A549 (cell line): ENCODE measurements around the gene TPSB2.

ENCODE experiments used
- HOXA7 ChIP-seq: fragments of 250-450 bp; sonication (Bioruptor Pico); IDR thresholded peaks from 2 replicates; pipeline ENCODE4 v1.5.0; 2020; ENCODE audit warnings: mild to moderate bottlenecking, moderate library complexity
- TF ChIP-seq, protein P1 (sequence below): fragments of >200 bp; sonication (Bioruptor Twin); formaldehyde crosslinking; IDR thresholded peaks from 3 replicates; pipeline ENCODE4 v1.5.1; 2016
- TF ChIP-seq, protein P2 (sequence below): fragments of 200-600 bp; sonication (generic); IDR thresholded peaks from 2 replicates; pipeline ENCODE4 v1.6.1; 2016; ENCODE audit warnings: antibody characterized with exemption, mild to moderate bottlenecking, moderate library complexity

DNA sequence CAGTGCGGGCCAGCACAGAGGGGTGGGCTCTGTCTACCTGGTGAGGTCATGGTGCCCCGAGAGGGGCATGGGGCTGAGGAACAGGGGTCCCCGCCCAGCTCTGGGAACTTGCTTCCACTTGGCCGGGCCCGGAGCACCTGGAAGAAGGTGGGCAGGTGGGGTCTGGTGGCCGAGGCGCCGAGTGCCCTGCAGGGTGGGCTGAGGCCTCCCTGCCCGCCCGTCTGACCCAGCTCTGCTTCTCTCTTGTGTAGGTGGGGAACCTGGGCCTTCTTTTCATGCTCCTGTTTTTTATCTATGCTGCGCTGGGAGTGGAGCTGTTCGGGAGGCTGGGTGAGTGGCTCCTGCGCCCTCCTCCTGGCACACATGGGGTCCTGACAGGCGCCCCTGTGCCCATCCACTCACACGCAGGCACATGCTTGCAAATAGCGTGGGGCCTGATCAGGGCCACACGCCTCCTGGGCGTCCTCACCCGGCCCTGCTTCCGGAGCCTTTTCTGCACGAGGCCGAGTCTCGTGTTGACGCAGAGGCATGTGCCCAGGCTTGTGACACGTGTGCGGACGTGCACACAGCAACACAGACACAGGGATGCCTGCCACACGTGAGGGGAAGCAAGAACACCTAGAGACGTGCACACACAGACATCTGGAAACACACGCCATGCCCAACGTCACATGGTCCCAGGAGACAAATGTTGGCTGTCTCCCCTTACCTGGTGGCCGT, 13.1 kb downstream of the TPSB2 start:
- TF ChIP-seq, protein P1, sequence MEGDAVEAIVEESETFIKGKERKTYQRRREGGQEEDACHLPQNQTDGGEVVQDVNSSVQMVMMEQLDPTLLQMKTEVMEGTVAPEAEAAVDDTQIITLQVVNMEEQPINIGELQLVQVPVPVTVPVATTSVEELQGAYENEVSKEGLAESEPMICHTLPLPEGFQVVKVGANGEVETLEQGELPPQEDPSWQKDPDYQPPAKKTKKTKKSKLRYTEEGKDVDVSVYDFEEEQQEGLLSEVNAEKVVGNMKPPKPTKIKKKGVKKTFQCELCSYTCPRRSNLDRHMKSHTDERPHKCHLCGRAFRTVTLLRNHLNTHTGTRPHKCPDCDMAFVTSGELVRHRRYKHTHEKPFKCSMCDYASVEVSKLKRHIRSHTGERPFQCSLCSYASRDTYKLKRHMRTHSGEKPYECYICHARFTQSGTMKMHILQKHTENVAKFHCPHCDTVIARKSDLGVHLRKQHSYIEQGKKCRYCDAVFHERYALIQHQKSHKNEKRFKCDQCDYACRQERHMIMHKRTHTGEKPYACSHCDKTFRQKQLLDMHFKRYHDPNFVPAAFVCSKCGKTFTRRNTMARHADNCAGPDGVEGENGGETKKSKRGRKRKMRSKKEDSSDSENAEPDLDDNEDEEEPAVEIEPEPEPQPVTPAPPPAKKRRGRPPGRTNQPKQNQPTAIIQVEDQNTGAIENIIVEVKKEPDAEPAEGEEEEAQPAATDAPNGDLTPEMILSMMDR, result no peak
- TF ChIP-seq, protein P2, sequence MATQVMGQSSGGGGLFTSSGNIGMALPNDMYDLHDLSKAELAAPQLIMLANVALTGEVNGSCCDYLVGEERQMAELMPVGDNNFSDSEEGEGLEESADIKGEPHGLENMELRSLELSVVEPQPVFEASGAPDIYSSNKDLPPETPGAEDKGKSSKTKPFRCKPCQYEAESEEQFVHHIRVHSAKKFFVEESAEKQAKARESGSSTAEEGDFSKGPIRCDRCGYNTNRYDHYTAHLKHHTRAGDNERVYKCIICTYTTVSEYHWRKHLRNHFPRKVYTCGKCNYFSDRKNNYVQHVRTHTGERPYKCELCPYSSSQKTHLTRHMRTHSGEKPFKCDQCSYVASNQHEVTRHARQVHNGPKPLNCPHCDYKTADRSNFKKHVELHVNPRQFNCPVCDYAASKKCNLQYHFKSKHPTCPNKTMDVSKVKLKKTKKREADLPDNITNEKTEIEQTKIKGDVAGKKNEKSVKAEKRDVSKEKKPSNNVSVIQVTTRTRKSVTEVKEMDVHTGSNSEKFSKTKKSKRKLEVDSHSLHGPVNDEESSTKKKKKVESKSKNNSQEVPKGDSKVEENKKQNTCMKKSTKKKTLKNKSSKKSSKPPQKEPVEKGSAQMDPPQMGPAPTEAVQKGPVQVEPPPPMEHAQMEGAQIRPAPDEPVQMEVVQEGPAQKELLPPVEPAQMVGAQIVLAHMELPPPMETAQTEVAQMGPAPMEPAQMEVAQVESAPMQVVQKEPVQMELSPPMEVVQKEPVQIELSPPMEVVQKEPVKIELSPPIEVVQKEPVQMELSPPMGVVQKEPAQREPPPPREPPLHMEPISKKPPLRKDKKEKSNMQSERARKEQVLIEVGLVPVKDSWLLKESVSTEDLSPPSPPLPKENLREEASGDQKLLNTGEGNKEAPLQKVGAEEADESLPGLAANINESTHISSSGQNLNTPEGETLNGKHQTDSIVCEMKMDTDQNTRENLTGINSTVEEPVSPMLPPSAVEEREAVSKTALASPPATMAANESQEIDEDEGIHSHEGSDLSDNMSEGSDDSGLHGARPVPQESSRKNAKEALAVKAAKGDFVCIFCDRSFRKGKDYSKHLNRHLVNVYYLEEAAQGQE, result no peak
- no peak for TF ChIP-seq HOXA7 (CRISPR knock-in tag)
